Testis (tissue), 2 donors: Measurements from ENCODE around the gene LIMS2.

Experiments
- CTCF ChIP-seq, 3 experiments: fragments of 450-650 bp in 2 of 3; fragments of 200-600 bp in 1 of 3; sonication (generic) in 1 of 3; IDR thresholded peaks; one replicate each; pipeline ENCODE4 v1.5.1; 2016 to 2019; ENCODE audit warnings: antibody characterized with exemption in 3 of 3, mild to moderate bottlenecking in 2 of 3, moderate library complexity in 1 of 3
- POLR2A ChIP-seq: fragments of 450-650 bp; IDR thresholded peaks from one replicate; pipeline ENCODE4 v1.6.1; 2017; ENCODE audit warnings: antibody characterized with exemption, mild to moderate bottlenecking, moderate library complexity

DNA sequence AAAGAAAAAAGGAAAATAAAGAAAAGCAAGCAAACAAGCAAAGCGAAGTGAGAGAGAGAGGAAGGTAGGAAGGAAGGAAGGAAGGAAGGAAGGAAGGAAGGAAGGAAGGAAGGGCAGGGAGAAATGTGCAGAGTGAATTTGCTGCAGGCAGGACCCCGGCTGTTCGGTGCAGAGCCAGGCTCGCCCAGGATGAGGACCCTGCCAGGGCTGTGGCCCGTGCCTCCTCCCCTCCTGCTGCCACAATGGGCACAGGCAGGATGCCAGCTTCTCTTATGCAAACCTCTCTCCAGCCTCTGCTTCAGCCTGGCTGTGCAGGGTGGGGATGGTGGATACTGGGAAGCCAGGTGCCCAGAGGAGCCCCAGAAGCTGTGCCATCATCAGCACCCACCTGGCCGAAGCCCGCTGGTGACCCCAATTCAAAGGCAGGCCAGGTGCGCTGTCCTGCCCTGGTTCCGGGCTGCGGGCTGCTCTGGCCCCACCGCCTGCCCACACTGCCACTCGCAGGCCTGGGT, 26.2 kb downstream of the LIMS2 start:
- TF ChIP-seq CTCF (IDR thresholded peaks at IDR 0.05) (no peak), POLR2A (no peak)
